ENCODE data around the gene VPS54. TPM values are rescaled to one million over a fixed set of nuclear protein-coding genes. Genes with fewer than 3 reads are reported as not detected.

Gene VPS54
- polyA plus RNA-seq, 1 of the 3 experiments (the other 2 are of a cell fraction): 5.3 TPM

DNA sequence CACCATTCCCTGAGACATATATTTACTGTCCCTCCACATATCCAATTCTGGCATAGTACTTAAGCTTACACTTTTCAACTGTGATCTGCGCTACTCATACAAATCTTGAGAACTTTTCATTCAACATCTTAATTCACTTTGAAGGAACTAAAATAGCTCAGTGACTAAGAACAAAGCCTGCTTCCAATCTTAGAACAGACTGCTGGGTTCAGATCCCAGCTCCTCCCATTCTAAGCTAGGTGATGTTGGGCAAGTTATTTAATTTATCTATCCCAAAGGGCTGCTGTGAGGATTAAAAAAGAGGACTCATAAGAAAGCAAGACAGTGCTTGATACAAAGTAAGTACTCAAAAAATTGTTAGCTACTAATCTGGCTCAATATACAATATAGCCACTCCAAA, 119.6 kb downstream of the VPS54 start:
- H4K20me1 ChIP-seq (ENCODE audit: insufficient read depth): no peaks in the 10 kb centered on the region
- DNase-seq: no peak
- 92% methylated on average over 1 of the region's 1 CpG for WGBS (ENCODE audit: low lambda C conversion rate)
- H3K27ac ChIP-seq (ENCODE audit: low read depth in 2 of 2, low read length in 1 of 2): no peak overlapping the region
- H3K4me1 ChIP-seq (ENCODE audit: control insufficient read depth in 1 of 2, insufficient read depth in 2 of 2, low read depth in 1 of 2, low read length in 1 of 2): no peaks in the 10 kb centered on the region
- peaks cover 16% of the 10 kb centered on the region for H3K9me3 ChIP-seq
- TF ChIP-seq RCOR1 (IDR thresholded peaks at IDR 0.05; ENCODE audit: low read length): no peak
- TF ChIP-seq TCF12 (IDR thresholded peaks at IDR 0.05): no peak
- H3K4me2 ChIP-seq: no peak overlapping the region
- peaks cover 49 to 79% of the 10 kb centered on the region in 2 experiments for H3K36me3 ChIP-seq (replicated peaks in 1 of 2; ENCODE audit: control insufficient read depth in 1 of 2, insufficient read depth in 2 of 2, low read length in 1 of 2)
- no peak overlapping the region for H3K4me3 ChIP-seq (ENCODE audit: low read depth in 2 of 2, low read length in 1 of 2)
- H3K9me2 ChIP-seq: no peaks in the 10 kb centered on the region
- no peaks in the 10 kb centered on the region for H3K27me3 ChIP-seq (ENCODE audit: insufficient read depth)
- ChIA-PET POLR2A (no interaction called here), CTCF (interaction anchor here (1.0 kb wide), 1 partner anchor 23 kb away, joined by 3 read pairs; no protein-coding TSS in a partner anchor)
- H3F3A ChIP-seq (replicated peaks; ENCODE audit: insufficient read depth): peaks cover 19% of the 10 kb centered on the region
- H3K9ac ChIP-seq: no peak overlapping the region
- H3K79me2 ChIP-seq (ENCODE audit: insufficient read depth): 0 out of 2 replicates have a peak, but pooled peaks cover 3% of the 10 kb centered on the region
- no peak overlapping the region for H2AFZ ChIP-seq (ENCODE audit: low read depth)

DNA sequence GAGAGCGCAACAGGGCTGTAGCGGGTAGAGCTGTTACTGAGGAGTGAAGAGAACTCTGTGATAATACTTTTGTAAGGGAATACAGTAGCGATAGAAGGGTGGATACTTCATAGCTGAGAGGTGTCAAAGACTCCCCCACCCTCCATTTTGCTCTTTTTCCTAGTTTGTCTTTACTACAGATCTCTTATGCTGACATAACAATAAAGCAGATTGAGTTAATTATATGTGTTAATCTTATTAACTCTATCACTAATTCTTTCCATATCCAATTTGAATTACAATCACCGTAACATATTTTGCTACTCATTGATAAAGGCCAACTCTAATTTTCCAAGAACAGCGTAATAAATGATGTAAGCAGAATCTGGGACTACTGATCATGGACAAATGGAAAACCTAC, 120.4 kb downstream of the VPS54 start:
- H3K4me2 ChIP-seq: no peak overlapping the region
- no peak overlapping the region for H2AFZ ChIP-seq (ENCODE audit: low read depth)
- no peak overlapping the region for H3K4me3 ChIP-seq (ENCODE audit: low read depth in 2 of 2, low read length in 1 of 2)
- ChIA-PET POLR2A (no interaction called here), CTCF (interaction anchor here (0.8 to 1.0 kb wide), 2 partner anchors 9 to 22 kb away, joined by 3 to 5 read pairs; no protein-coding TSS in a partner anchor)
- no peaks in the 10 kb centered on the region for H3K9me2 ChIP-seq
- no peak overlapping the region for H3K27ac ChIP-seq (ENCODE audit: low read depth in 2 of 2, low read length in 1 of 2)
- peaks cover 15% of the 10 kb centered on the region for H3K9me3 ChIP-seq
- TF ChIP-seq YY1 (IDR thresholded peaks at IDR 0.05; ENCODE audit: low read depth) (no peak), NRF1 (IDR thresholded peaks at IDR 0.05; ENCODE audit: low read depth, low read length) (no peak)
- TF ChIP-seq, protein P1, sequence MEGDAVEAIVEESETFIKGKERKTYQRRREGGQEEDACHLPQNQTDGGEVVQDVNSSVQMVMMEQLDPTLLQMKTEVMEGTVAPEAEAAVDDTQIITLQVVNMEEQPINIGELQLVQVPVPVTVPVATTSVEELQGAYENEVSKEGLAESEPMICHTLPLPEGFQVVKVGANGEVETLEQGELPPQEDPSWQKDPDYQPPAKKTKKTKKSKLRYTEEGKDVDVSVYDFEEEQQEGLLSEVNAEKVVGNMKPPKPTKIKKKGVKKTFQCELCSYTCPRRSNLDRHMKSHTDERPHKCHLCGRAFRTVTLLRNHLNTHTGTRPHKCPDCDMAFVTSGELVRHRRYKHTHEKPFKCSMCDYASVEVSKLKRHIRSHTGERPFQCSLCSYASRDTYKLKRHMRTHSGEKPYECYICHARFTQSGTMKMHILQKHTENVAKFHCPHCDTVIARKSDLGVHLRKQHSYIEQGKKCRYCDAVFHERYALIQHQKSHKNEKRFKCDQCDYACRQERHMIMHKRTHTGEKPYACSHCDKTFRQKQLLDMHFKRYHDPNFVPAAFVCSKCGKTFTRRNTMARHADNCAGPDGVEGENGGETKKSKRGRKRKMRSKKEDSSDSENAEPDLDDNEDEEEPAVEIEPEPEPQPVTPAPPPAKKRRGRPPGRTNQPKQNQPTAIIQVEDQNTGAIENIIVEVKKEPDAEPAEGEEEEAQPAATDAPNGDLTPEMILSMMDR (IDR thresholded peaks at IDR 0.05): no peak
- H4K20me1 ChIP-seq (ENCODE audit: insufficient read depth): no peaks in the 10 kb centered on the region
- H3K79me2 ChIP-seq (ENCODE audit: insufficient read depth): 0 out of 2 replicates have a peak, but pooled peaks cover 3% of the 10 kb centered on the region
- H3K4me1 ChIP-seq (ENCODE audit: control insufficient read depth in 1 of 2, insufficient read depth in 2 of 2, low read depth in 1 of 2, low read length in 1 of 2): no peaks in the 10 kb centered on the region
- WGBS (ENCODE audit: low lambda C conversion rate): 98% methylated on average over 5 of the region's 5 CpGs
- H3K27me3 ChIP-seq (ENCODE audit: insufficient read depth): no peaks in the 10 kb centered on the region
- H3K36me3 ChIP-seq (replicated peaks in 1 of 2; ENCODE audit: control insufficient read depth in 1 of 2, insufficient read depth in 2 of 2, low read length in 1 of 2): peaks cover 53 to 79% of the 10 kb centered on the region in 2 experiments
- H3K9ac ChIP-seq: no peak overlapping the region
- H3F3A ChIP-seq (replicated peaks; ENCODE audit: insufficient read depth): peaks cover 19% of the 10 kb centered on the region
- no peak for DNase-seq

DNA sequence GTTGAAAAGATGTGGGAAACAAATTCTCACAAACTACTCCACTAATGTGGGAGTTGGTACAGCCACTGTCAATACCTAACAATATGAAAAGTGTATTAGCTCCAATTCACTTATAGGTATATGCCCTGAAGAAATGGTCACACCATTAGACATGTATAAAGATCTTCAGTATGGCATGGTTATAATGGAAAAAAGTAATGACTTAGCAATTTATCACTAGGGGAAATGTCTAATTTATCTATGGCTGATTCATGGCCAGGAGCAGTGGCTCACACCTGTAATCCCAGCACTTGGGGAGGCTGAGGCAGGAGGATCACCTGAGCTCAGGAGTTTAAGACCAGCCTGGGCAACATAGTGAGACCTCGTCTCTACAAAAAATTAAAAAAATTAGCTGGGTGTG, 125.1 kb downstream of the VPS54 start:
- Histone ChIP-seq H4K20me1 (ENCODE audit: insufficient read depth) (no peaks in the 10 kb centered on the region), H3K9me3 (no peaks in the 10 kb centered on the region), H3K4me1 (ENCODE audit: control insufficient read depth in 1 of 2, insufficient read depth in 2 of 2, low read depth in 1 of 2, low read length in 1 of 2) (no peaks in the 10 kb centered on the region), H3K36me3 (replicated peaks in 1 of 2; ENCODE audit: control insufficient read depth in 1 of 2, insufficient read depth in 2 of 2, low read length in 1 of 2) (peaks cover 80 to 86% of the 10 kb centered on the region in 2 experiments), H3K9ac (no peak overlapping the region), H3K79me2 (ENCODE audit: insufficient read depth) (no peaks in the 10 kb centered on the region), H2AFZ (ENCODE audit: low read depth) (no peak overlapping the region), H3K9me2 (no peaks in the 10 kb centered on the region), H3K4me2 (no peak overlapping the region), H3K27me3 (ENCODE audit: insufficient read depth) (no peaks in the 10 kb centered on the region), H3K27ac (ENCODE audit: low read depth in 2 of 2, low read length in 1 of 2) (no peak overlapping the region), H3K4me3 (ENCODE audit: low read depth in 2 of 2, low read length in 1 of 2) (no peak overlapping the region), H3F3A (replicated peaks; ENCODE audit: insufficient read depth) (peaks cover 9% of the 10 kb centered on the region)
- WGBS (ENCODE audit: low lambda C conversion rate): 100% methylated on average over 1 of the region's 1 CpG
- POLR2A ChIA-PET: no interaction called here
- no peak for DNase-seq
- CTCF ChIA-PET: interaction anchor here (0.8 to 1.9 kb wide), 2 partner anchors 195 to 200 kb away, joined by 3 to 8 read pairs; no protein-coding TSS in a partner anchor
- TF ChIP-seq TCF12 (IDR thresholded peaks at IDR 0.05): no peak
- TF ChIP-seq RAD21 (IDR thresholded peaks at IDR 0.05; ENCODE audit: low read length): no peak
- no peak for TF ChIP-seq SIN3A (IDR thresholded peaks at IDR 0.05; ENCODE audit: borderline replicate concordance, low read depth, low read length)
- TF ChIP-seq, protein P2, sequence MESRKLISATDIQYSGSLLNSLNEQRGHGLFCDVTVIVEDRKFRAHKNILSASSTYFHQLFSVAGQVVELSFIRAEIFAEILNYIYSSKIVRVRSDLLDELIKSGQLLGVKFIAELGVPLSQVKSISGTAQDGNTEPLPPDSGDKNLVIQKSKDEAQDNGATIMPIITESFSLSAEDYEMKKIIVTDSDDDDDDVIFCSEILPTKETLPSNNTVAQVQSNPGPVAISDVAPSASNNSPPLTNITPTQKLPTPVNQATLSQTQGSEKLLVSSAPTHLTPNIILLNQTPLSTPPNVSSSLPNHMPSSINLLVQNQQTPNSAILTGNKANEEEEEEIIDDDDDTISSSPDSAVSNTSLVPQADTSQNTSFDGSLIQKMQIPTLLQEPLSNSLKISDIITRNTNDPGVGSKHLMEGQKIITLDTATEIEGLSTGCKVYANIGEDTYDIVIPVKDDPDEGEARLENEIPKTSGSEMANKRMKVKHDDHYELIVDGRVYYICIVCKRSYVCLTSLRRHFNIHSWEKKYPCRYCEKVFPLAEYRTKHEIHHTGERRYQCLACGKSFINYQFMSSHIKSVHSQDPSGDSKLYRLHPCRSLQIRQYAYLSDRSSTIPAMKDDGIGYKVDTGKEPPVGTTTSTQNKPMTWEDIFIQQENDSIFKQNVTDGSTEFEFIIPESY (IDR thresholded peaks at IDR 0.05; ENCODE audit: borderline replicate concordance, low read depth): no peak
- TF ChIP-seq FOSL2 (IDR thresholded peaks at IDR 0.05; ENCODE audit: borderline replicate concordance, low read depth): no peak
- TF ChIP-seq RCOR1 (IDR thresholded peaks at IDR 0.05; ENCODE audit: low read length): no peak
- TF ChIP-seq, protein P3, sequence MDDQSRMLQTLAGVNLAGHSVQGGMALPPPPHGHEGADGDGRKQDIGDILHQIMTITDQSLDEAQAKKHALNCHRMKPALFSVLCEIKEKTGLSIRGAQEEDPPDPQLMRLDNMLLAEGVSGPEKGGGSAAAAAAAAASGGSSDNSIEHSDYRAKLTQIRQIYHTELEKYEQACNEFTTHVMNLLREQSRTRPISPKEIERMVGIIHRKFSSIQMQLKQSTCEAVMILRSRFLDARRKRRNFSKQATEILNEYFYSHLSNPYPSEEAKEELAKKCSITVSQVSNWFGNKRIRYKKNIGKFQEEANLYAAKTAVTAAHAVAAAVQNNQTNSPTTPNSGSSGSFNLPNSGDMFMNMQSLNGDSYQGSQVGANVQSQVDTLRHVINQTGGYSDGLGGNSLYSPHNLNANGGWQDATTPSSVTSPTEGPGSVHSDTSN (IDR thresholded peaks at IDR 0.05): no peak
- TF ChIP-seq, protein P4, sequence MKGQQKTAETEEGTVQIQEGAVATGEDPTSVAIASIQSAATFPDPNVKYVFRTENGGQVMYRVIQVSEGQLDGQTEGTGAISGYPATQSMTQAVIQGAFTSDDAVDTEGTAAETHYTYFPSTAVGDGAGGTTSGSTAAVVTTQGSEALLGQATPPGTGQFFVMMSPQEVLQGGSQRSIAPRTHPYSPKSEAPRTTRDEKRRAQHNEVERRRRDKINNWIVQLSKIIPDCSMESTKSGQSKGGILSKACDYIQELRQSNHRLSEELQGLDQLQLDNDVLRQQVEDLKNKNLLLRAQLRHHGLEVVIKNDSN (IDR thresholded peaks at IDR 0.05; ENCODE audit: borderline replicate concordance, low read depth): no peak
- no peak for TF ChIP-seq TEAD4 (IDR thresholded peaks at IDR 0.05; ENCODE audit: borderline replicate concordance, insufficient read depth)
- TF ChIP-seq, protein P5, sequence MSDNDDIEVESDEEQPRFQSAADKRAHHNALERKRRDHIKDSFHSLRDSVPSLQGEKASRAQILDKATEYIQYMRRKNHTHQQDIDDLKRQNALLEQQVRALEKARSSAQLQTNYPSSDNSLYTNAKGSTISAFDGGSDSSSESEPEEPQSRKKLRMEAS (IDR thresholded peaks at IDR 0.05; ENCODE audit: low read depth): no peak
- TF ChIP-seq RXRA (IDR thresholded peaks at IDR 0.05; ENCODE audit: borderline replicate concordance, low read depth): no peak
